Fibroblast of skin of right biceps (primary cell): ENCODE measurements around the gene RBPJ.
A peak's percentile ranks its signal among the peaks of the same experiment; 100 is the strongest.

Experiments
- DNase-seq: peaks from one replicate; pipeline ENCODE4 v3.0.0-alpha.2; 2013

The RBPJ gene

DNA sequence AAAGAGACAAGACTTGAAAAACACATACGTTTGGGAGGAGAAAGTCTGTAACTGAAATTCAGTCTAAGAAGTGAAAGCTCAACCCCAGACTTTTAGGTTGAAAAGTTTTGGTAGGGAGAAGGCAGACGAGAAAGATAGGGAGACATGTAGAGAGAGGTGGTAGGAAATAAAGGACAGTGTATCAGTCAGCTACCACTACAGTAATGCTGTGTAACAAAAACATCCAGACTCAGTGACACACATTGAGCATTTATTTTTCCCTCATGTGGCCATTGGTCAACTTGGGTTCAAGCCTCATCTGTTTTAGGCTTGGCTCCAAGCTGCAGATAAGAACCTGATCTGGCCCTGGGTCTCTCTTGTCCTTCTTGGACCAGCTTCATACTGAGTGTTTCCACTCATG is 142.6 kb downstream of the RBPJ start:
- DNase-seq, result no peak

DNA sequence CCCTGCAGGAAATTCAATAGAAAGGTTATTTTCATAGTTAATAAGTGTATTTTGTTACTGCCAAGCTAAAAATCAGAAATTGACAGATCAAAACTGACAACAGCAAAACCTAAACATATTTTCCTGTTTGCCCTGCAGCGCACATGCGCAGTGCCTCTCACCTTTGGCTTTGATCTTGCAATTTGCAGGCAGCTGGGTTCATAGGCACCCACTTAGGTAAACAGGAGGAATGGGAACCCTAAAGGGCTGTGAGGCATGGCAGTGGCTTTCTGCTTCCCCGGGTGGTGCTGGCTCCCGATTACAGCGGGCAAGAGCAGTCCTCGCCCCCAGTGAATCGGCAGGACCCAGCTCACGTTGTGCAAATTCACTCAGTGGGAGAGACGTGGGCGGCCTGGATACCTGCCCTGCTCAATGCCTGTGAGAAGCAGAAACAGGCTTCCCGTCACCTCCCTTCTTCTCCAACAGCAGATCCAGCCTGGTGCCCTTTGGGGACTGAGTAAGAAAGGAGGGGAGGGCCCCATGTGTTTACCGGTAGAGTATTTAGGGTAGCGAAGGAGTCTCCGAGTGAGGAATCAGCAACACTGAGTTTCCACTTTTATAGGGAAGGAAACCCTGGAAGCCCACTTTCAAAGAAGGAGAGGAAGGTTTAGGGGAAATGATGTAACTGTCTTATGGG is 143.7 kb downstream of the RBPJ start:
- no peak for DNase-seq

DNA sequence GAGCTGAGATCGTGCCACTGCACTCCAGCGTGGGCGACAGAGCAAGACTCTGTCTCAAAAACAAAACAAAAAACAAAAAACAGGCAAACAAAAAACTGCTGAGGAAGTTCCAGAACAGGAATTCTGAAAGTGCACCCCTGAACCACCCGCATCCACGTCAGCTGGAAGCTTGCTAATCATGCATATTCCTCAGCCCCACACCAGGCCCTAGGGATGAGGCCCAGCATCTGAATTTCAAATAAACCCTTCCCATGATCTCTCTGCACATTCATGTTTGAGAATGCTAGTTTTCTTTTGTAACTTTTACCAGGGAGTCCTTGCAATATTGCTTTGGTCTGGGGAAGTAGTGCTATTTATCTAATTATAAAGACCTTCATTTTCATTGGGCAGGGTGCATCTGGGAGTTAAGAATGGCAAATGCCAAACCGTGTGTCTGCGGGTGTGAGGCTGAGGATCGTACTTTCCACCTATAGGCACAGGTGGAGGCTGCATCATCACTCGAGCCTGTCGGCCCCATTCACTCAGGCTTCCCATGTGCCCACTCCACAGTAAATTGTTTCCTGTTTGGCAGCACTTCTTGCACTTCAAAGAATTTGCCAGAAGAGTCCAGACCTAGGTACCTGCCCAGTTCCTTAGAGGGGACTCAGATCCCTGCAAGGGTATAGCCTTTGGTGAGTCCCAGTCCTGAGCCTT is 145.9 kb downstream of the RBPJ start:
- DNase-seq, result no peak

DNA sequence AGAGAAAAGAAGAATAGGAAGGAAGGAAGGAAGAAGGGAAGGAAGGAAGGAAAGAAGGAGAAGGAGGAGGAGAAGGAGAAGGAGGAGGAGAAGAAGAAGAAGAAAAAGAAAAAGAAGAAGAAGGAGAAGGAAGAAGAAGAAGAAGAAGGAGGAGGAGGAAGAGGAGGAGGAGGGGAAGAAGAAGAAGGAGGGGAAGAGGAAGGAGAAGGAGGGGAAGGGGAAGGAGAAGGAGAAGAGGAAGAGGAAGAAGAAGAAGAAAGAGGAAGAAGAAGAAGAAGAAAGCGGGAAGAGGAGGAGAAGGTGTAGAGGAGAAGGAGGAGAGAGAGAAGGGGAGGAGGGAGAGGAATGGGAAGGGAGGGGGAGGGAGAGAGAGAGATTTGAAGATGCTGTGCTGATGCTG is 146.9 kb downstream of the RBPJ start:
- no peak for DNase-seq

DNA sequence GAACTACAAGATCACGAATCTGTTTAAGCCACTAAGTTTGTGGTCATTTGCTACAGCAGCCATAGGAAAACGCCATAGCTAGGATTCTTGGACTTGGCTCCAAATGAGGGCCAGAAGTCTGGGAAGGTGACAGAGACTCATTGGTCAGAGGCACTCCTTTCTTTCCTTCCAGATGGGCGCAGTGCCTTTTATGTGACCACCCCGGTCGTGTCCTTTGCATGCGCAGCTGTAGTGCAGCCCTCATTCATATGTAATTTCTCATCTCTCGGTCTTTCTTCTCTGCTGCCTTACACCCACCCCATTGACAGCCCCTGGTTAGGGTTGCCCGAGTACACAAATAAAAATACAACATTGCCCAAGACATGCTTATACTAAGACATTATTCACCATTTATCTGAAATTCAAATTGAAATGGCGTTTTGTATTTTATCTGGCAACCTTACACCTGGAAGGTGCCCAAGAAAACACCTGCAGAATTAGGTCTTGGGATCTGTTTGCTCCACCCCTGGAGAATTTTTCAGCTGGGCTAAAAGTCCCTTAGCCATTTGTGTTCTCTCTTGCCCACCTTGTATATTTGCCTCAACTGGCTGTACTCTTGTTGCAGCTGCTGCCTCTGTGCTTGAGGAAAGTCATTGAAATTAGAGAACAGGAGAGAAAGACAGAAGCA is 147.6 kb downstream of the RBPJ start:
- no peak for DNase-seq

DNA sequence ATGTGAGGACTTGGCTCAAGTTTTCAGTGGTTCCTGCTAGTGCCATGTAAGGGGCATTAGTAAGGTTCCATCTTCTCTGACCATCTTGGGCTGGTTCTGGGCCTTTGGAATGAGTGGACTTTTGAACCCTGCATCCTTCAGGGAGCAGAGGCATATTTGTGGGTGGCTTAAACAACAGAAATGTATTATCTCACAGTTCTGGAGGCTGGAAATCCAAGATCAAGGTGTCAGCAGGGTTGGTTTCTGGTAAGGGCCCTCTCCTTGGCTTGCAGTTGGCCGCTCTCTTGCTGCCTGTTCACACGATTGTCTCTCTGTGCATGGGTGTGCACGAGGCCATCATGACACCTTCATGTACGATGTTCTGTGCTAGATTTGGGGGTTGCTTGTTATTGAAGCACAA is 148.2 kb downstream of the RBPJ start:
- no peak for DNase-seq

DNA sequence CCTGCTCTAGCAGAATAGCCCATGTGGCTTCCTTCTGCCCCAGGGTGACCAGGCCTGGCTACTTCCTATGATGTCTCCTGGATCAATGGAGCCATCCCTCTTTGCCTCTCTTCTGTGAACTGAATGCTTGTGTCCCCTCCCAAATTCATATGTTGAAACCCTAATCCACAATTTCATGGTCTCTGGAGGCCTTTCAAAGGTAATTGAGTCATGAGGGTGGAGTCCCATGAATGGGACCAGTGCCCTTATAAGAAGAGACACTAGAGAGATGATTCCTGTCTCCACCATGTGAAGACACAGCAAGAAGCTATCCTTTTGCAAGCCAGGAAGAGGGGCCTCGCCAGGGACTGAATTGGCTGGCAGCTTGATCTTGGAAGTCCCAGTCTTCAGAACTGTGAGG is 151.1 kb downstream of the RBPJ start:
- no peak for DNase-seq

DNA sequence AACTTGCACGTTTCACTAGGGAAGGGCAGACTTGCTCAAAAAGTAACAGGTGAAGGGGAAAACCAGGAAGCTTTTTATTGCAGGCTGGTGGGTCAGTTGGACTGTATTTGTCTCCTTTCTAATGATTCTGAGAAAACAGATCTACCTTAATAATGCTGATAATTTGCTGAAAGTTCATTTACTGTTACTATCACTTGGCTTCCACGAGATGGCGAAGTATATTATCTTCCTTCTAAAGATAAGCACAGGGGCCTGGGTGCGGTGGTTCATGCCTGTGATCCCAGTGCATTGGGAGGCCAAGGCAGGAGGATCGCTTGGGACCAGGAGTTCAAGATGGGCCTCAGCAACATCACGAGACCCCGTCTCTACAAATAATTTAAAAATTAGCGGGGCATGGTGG is 153.1 kb downstream of the RBPJ start:
- no peak for DNase-seq

DNA sequence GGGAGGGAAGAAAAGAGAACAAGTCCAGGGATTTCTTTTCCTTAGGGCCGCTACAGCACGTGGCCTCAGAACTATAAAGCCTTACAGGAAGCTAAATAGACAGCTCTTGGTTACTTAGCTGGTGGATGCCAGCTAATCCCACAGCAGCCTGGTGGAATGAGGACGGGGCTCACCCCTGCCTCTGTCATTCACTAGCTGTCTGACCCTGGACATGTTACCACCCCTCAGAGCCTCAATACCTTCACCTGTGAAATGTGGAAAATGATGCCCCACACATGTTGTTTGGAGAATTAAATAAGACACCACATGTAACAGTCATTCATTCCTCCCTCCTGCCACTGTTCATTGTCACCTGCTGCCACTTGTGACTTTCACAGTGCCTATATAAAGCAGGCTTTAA is 153.7 kb downstream of the RBPJ start:
- DNase-seq, result no peak

DNA sequence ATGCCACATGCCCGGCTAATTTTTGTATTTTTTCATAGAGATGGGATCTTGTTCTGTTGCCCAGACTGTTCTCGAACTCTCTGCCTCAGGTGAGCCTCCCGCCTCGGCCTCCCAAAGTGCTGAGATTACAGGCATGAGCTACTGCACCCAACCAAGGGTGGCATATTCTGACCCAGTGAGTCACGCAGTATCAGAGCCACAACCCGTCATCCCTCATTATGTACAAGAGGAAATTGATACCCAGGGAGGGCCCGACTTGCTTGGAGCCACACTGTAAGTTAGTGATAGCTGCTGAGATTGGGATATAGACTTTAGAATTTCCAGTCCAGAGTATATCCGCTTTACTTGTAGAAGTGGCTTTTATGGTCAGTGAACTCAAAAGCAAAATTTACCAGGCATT is 154.9 kb downstream of the RBPJ start:
- no peak for DNase-seq

DNA sequence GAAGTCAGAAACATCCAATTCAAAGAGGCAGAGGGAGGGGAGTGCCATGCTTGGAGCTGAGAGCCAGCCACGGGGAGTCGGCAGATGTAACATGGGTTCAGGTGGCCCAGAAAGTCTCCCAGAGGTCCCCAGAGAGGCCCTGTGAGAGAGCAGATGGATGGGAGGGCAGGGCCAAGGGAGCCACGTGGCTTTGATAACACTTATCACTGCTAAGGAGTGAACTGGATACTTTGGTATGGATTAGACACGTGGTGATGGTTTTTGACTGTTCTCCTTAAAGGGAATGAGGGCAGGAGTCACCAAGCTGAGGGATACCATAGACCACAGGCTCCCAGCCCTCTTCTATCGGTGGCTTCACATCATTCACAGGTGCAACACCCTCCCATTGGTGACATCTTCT is 155.7 kb downstream of the RBPJ start:
- DNase-seq, result no peak

DNA sequence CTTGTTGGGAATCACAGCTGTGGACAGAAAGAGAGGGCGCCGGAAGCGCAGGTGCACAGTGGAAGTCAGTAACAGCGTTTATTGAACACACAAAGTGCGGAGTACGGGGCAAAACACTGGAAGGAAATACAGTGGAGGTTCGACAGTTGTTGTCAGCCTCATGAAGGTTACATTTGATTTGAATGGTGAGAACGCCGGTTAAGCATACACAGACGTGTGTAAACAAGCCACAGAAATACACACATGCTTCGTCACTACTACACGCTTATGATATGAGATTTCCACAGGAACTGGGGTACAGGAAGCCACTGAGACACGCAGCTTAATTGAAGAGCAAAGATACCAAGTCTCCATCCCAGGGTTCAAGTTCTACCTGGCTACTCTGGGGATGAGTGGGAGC is 157.5 kb downstream of the RBPJ start:
- no peak for DNase-seq

DNA sequence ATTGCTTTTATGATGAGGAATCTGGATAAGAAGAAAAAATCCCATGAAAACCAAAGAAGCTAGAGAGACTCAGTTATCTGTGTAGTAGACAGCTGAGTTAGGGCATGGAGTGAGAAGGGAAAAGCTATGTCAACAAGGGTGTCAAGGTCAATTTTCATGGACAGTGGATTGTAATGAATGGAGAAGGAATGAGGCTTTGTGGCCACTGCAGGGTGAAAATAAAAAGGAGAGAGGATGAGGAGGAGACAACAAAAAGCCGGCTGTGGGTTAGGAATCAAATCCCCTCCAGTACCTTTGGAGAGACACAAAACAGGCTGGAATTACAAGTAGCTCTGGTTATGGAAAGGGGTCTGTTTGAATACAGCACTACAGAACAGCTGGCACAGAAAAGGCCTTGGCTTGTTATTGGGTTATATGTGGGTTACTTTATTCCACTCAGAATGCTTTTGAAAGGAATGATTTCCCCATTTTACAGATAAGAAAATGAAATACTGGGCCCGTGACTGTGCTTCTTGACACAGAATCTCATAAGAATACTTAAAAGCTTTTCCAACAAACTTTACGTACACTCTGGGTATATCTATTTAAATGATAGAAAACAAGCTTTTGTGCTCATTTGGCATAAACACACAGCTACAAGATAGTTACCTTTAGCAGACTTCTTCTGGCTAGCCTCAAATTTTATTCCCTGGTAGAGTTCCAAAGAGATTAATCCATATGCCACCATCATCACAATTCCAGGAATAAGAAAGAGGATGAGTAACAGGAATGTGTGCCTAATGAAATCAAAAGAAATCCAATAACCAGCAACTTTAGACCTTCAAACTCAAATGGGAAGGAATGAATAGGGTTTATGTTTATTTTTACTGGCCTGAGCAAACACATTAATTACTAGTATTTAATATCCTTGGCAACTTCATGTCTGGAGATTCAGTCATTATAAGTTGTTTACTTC is 162.0 kb downstream of the RBPJ start:
- no peak for DNase-seq

DNA sequence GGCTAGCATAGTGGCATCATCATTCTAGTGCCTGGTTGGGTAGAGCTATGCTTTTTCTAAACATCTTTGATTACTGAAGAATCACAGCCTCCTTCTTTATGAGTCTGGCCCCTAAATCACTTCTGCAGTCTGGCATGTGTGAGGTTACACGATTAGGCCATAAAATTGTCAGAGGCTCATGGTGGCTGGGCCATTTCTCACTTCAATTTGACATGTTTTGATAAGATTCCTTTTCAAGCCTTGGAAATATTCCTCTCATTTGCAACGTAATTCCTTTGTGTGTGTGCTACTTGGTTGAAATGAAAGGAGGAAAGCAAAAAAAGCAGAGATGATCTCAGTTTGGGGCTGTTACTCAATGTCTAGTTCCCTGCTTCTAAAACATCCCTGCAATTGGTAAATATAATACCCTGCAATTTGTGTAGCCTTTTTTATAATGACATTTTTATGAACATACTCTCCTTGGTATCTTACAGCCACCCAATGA is 163.3 kb downstream of the RBPJ start:
- peak; percentile 54 for DNase-seq

DNA sequence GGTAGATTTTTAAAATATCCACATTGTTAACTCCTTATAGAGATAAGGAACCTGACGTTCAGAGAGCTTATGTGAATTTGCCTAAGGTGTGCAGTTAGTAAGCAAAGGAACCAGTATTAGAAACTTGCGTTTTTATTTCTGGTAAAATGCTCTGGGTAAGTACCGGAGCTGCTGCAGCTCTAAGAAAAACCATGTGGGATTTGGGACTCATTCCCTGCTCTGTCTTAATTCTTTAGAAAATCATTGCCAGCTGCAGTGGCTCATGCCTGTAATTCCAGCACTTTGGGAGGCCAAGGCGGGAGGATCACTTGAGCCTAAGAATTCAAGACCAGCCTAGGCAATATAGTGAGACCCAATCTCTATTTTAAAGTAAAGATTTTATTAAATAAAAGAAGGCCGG is 163.7 kb downstream of the RBPJ start:
- no peak for DNase-seq
